Neural cell (in vitro differentiated cells): Measurements from ENCODE around the gene TARS2. TPM values are rescaled to one million over a fixed set of nuclear protein-coding genes. Genes with fewer than 3 reads are reported as not detected.

Experiments used
- H2AFZ ChIP-seq: fragments of 200-600, 300-800 bp; sonication (generic), shearing (Covaris generic); 2 replicates; pipeline ENCODE4 v1.6.0; 2014; ENCODE audit warnings: low read depth, mild to moderate bottlenecking, antibody characterized with exemption, low read length, moderate library complexity
- H3F3A ChIP-seq: fragments of 200-600 bp; shearing (Covaris generic); 2 replicates; pipeline ENCODE4 v1.6.1; 2016; ENCODE audit warnings: mild to moderate bottlenecking, moderate library complexity, mixed read lengths, antibody characterized with exemption, low read length; ENCODE audit not compliant: insufficient read depth, poor library complexity, severe bottlenecking
- H3K27ac ChIP-seq: fragments of 200-600, 300-800 bp; sonication (generic), shearing (Covaris generic); 2 replicates; pipeline ENCODE4 v1.5.1; 2014; ENCODE audit warnings: mild to moderate bottlenecking, low read length, moderate library complexity
- H3K27me3 ChIP-seq: fragments of 300-800, 200-600 bp; sonication (generic), shearing (Covaris generic); 2 replicates; pipeline ENCODE4 v1.6.0; 2014; ENCODE audit warnings: mild to moderate bottlenecking, low read depth, low read length, moderate library complexity; ENCODE audit not compliant: insufficient read depth
- H3K36me3 ChIP-seq: fragments of 300-800, 200-600 bp; sonication (generic), shearing (Covaris generic); 2 replicates; pipeline ENCODE4 v1.5.1; 2014; ENCODE audit warnings: mild to moderate bottlenecking, antibody characterized with exemption, low read length, moderate library complexity; ENCODE audit not compliant: insufficient read depth
- H3K4me2 ChIP-seq: fragments of 300-800, 200-600 bp; sonication (generic), shearing (Covaris generic); 2 replicates; pipeline ENCODE4 v1.6.0; 2014; ENCODE audit warnings: mild to moderate bottlenecking, low read length
- H3K4me3 ChIP-seq: fragments of 300-800, 200-600 bp; sonication (generic), shearing (Covaris generic); 2 replicates; pipeline ENCODE4 v1.5.1; 2014; ENCODE audit warnings: mild to moderate bottlenecking, low read length, moderate library complexity
- H3K79me2 ChIP-seq: fragments of 200-600 bp; shearing (Covaris generic); replicated peaks from 2 replicates; pipeline ENCODE4 v1.6.0; 2014; ENCODE audit warnings: mild to moderate bottlenecking, low read length, moderate library complexity; ENCODE audit not compliant: insufficient read depth
- H3K9ac ChIP-seq: fragments of 300-800, 200-600 bp; sonication (generic), shearing (Covaris generic); 2 replicates; pipeline ENCODE4 v1.6.1; 2016; ENCODE audit warnings: mild to moderate bottlenecking, low read length, mixed read lengths
- H3K9me2 ChIP-seq: fragments of 200-600 bp; shearing (Covaris generic); 2 replicates; pipeline ENCODE4 v1.6.1; 2016; ENCODE audit warnings: mild to moderate bottlenecking, low read length, mixed read lengths; ENCODE audit not compliant: insufficient read depth
- H3K9me3 ChIP-seq: fragments of 200-600, 300-800 bp; sonication (generic), shearing (Covaris generic); 2 replicates; pipeline ENCODE4 v1.6.1; 2016; ENCODE audit warnings: mild to moderate bottlenecking, mixed run types, low read length, moderate library complexity, mixed read lengths
- H4K20me1 ChIP-seq: fragments of 200-600 bp; shearing (Covaris generic); 2 replicates; pipeline ENCODE4 v1.6.1; 2016; ENCODE audit warnings: mild to moderate bottlenecking, mixed run types; ENCODE audit not compliant: insufficient read depth
- CTCF ChIP-seq: fragments of 450-650 bp; IDR thresholded peaks from 2 replicates; pipeline ENCODE4 v1.5.1; 2014; ENCODE audit warnings: antibody characterized with exemption, mild to moderate bottlenecking, moderate library complexity; ENCODE audit not compliant: poor library complexity, severe bottlenecking
- EP300 ChIP-seq: fragments of 450-650 bp; conservative IDR thresholded peaks from 2 replicates; pipeline ENCODE4 v1.6.1; 2014; ENCODE audit warnings: antibody characterized with exemption, mild to moderate bottlenecking, moderate library complexity; ENCODE audit not compliant: poor library complexity, severe bottlenecking
- MXI1 ChIP-seq: fragments of 450-650 bp; conservative IDR thresholded peaks from 2 replicates; pipeline ENCODE4 v1.6.1; 2014; ENCODE audit warnings: antibody characterized with exemption, mild to moderate bottlenecking; ENCODE audit not compliant: poor library complexity, severe bottlenecking
- RAD21 ChIP-seq: fragments of 450-650 bp; conservative IDR thresholded peaks from 2 replicates; pipeline ENCODE4 v1.6.1; 2014; ENCODE audit warnings: antibody characterized with exemption, mild to moderate bottlenecking, moderate library complexity
- REST ChIP-seq: IDR thresholded peaks from 2 replicates; pipeline ENCODE4 v1.6.1; 2012; ENCODE audit warnings: borderline replicate concordance
- SMC3 ChIP-seq: fragments of 450-650 bp; conservative IDR thresholded peaks from 2 replicates; pipeline ENCODE4 v1.6.1; 2014; ENCODE audit warnings: antibody characterized with exemption, mild to moderate bottlenecking, moderate library complexity; ENCODE audit not compliant: poor library complexity
- polyA plus RNA-seq: library from polyadenylated mRNA; depleted of rRNA; stranded (reverse); fragments of >200 nt; gene quantifications from 2 replicates; pipeline ENCODE4 v1.2.3, GENCODE V29; 2014

Gene TARS2
- polyA plus RNA-seq, 1 donor from 2014 or later: 19.4 TPM

- Histone ChIP-seq H3K36me3 (no peaks in the 10 kb centered on the region), H3K79me2 (no peaks in the 10 kb centered on the region), H4K20me1 (no peaks in the 10 kb centered on the region), H3K9me2 (no peaks in the 10 kb centered on the region), H3K9ac (no peak overlapping the region), H3F3A (no peaks in the 10 kb centered on the region), H2AFZ (no peak overlapping the region), H3K9me3 (no peaks in the 10 kb centered on the region), H3K27ac (no peak overlapping the region), H3K4me2 (no peak overlapping the region), H3K4me3 (no peak overlapping the region), H3K27me3 (peaks cover 12% of the 10 kb centered on the region)
- TF ChIP-seq SMC3: no peak
- TF ChIP-seq REST: no peak
Measured at GRCh38 chr1:150552128-150552910, 65.1 kb downstream of the TARS2 start.

GRCh38 chr1:150552911-150553289 is 65.7 kb downstream of the TARS2 start:
- H3K9ac ChIP-seq: no peak overlapping the region
- no peaks in the 10 kb centered on the region for H3K9me3 ChIP-seq
- H3K4me2 ChIP-seq: no peak overlapping the region

GRCh38 chr1:150553392-150554085 is 66.3 kb downstream of the TARS2 start:
- Histone ChIP-seq H3K27ac (no peak overlapping the region), H3K9ac (no peak overlapping the region), H3K36me3 (no peaks in the 10 kb centered on the region), H3F3A (no peaks in the 10 kb centered on the region), H4K20me1 (no peaks in the 10 kb centered on the region), H3K9me3 (no peaks in the 10 kb centered on the region), H3K79me2 (no peaks in the 10 kb centered on the region), H3K4me3 (no peak overlapping the region), H3K4me2 (no peak overlapping the region), H3K9me2 (no peaks in the 10 kb centered on the region), H2AFZ (no peak overlapping the region), H3K27me3 (peaks cover 9% of the 10 kb centered on the region)
- TF ChIP-seq SMC3 (no peak), CTCF (no peak), REST (no peak), EP300 (no peak)

More at GRCh38 chr1:150552911-150553289, 65.7 kb downstream of the TARS2 start:
- Histone ChIP-seq H3F3A (no peaks in the 10 kb centered on the region), H3K27me3 (peaks cover 12% of the 10 kb centered on the region), H2AFZ (no peak overlapping the region), H3K36me3 (no peaks in the 10 kb centered on the region), H4K20me1 (no peaks in the 10 kb centered on the region), H3K27ac (no peak overlapping the region), H3K4me3 (no peak overlapping the region), H3K79me2 (no peaks in the 10 kb centered on the region), H3K9me2 (no peaks in the 10 kb centered on the region)
- TF ChIP-seq RAD21 (no peak), MXI1 (no peak)
